Gastroesophageal sphincter (tissue), 3 donors: ENCODE data around the gene BACH2.

Source experiments
- CTCF ChIP-seq, 4 experiments: fragments of 200-600 bp in 2 of 4; fragments of 450-650 bp in 2 of 4; sonication (generic) in 1 of 4; IDR thresholded peaks; one replicate each; pipeline ENCODE4 v1.5.1; 2017 to 2019; ENCODE audit warnings: antibody characterized with exemption in 4 of 4, mild to moderate bottlenecking in 2 of 4, moderate library complexity in 2 of 4
- EP300 ChIP-seq: sonication (generic); formaldehyde crosslinking; IDR thresholded peaks from one replicate; pipeline ENCODE4 v1.6.1; 2017; ENCODE audit warnings: antibody characterized with exemption, mild to moderate bottlenecking

GRCh38 chr6:90173262-90173925 lies 123.2 kb downstream of the BACH2 start:
- TF ChIP-seq CTCF (IDR thresholded peaks at IDR 0.05) (no peak), EP300 (no peak)
